HL-60/S4 treated with phorbol 12-myristate 13-acetate at 8.2 ng/mL for 4 days and 3 days (cell line): ENCODE measurements around the gene ZBTB18.
"Not testable (repeated sequence)": the region's sequence is repeated elsewhere in the genome, so short reads cannot be mapped to it uniquely, and the experiment has no call there.

Experiments used
- in situ Hi-C: fragments of 300-500 bp; cut with MboI; formaldehyde crosslinking; loops from 2 replicates; pipeline ENCODE4 v1.15.0; 2022; ENCODE audit warnings: low sequenced_read_pairs

The ZBTB18 gene

GRCh38 chr1:244037252-244037651, 13.8 kb upstream of the ZBTB18 start:
- in situ Hi-C loops = no loop called here

DNA sequence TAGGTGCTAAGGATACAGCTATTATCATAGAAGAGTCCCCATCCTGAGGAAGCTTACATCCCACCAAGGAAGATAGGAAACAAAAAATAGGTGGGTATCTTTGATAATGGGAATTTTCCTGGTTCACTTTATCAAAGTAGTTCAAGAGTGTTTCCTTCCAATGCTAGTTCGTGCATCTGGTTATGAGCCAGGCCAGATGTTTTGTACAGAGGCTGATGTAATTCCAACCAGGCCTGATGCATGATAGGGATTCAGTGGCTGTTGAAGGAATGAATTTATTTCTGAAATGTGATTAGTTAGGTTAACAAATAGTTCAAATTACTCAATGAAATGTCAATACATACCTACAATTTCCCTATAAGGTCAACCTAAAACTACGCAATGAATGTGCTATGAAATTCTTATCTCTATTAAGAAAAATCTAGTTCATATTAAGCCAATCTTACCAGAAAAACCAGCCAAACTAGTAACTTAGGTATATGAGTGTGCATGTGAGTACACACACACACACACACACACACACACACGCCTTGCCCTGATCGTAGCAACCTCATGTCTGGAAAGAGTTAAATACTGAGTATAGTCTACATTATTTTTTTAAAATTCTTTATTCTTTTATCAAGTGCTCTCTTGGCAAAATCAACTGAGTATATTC, 9.5 kb upstream of the ZBTB18 start:
- in situ Hi-C loops = no loop called here

DNA sequence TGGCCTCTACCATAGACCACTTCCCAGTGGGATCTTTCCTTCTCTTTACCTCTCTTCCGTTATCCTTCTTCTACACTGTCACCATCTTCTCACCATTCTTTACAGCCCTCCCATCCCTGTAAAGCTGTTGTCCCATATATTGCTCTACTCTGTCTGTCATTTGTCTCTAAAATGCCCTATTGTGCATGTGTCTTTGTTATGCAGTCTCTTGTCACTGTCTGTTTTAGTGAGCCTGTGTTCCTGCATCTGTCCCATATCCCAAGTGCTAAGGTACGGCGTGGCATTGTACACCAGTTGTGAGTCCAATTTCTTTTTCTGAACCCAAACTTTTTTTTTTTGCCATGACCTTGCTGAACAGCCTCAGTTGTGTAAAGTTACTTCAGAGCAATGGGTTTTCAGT, 8.8 kb upstream of the ZBTB18 start:
- in situ Hi-C loops = no loop called here

- in situ Hi-C loops = no loop called here
These were observed 6.7 kb upstream of the ZBTB18 start for GRCh38 chr1:244044423-244044822.

- in situ Hi-C loops = not testable (repeated sequence)
These were observed 4.8 kb upstream of the ZBTB18 start for GRCh38 chr1:244046254-244046653.

GRCh38 chr1:244046907-244047611, 4.0 kb upstream of the ZBTB18 start:
- in situ Hi-C loops = no loop called here

DNA sequence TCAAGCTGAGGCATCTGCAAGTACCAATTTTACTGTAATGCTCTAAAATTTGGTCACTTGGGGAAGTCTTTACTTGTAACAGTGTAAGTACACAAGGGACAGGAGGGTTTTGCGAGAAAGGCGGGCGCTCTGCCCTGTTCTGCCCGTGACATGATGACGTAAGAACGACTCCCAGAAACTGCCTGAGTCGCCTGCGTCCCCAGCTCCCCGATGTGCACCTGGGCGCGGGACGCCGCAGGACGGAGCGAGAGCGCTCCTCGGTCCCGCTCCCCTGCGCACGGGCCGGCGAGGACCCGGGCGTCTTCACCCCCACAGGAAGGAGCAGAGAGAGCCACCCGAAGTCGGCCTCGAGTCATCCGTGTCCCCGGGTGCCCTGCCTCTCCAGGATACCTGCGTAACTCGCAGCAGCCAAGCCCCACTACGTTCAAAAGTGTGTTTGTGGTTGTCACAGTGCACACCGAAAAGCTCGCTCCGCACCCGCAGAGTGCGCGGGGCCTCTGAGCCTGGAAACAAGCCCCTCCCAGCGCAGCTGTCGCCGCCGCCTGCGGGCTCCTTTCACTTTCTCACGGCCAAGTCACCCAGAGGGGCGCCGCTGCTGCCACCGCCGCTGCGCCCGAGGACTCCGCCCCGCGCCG, 3.3 kb upstream of the ZBTB18 start:
- in situ Hi-C loops = no loop called here

- in situ Hi-C loops = no loop called here
These were observed 2.6 kb upstream of the ZBTB18 start for GRCh38 chr1:244048256-244049161.

- in situ Hi-C loops = loop anchor here (25.0 kb wide), 1 partner anchor 213 kb away; no protein-coding TSS in a partner anchor
These were observed 1.7 kb upstream of the ZBTB18 start for GRCh38 chr1:244049162-244050013.

- in situ Hi-C loops = loop anchor here (25.0 kb wide), 1 partner anchor 212 kb away; no protein-coding TSS in a partner anchor
These were observed 859 bp upstream of the ZBTB18 start for GRCh38 chr1:244050014-244050834.

DNA sequence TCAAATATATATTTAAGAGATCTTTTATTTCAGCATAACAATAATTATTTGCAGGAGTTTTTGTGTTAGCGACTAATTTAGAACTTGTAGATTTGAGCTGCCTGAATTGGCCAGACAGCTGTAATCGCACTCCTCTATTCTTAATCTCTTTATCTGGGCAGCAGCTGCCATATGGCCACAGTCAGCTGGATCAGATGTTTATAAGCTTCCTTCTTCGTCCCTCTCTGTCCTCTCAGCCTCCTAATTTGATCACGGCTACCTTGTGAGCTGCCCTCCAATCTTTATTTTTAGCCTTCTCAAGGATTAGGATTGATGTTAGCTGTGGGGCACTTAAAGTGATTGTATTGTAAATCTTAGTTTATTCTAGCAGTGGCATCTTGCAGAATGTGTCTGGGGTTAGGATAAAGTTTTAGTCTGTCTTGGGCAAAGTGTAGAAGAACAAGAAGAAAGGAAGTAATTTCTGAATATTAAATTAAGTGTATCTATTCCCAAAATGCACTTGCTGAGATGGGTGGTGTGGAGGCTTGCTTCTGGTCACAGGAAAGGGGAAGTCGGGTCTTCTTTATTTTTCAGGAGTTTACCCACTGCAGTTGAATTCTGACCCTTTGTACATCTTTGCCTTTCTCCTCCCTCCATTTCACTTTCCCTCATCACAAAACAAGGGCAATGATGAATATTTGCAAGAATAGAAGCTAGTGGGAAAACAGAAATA, 1.1 kb downstream of the ZBTB18 start:
- in situ Hi-C loops = loop anchor here (25.0 kb wide), 1 partner anchor 210 kb away; no protein-coding TSS in a partner anchor

DNA sequence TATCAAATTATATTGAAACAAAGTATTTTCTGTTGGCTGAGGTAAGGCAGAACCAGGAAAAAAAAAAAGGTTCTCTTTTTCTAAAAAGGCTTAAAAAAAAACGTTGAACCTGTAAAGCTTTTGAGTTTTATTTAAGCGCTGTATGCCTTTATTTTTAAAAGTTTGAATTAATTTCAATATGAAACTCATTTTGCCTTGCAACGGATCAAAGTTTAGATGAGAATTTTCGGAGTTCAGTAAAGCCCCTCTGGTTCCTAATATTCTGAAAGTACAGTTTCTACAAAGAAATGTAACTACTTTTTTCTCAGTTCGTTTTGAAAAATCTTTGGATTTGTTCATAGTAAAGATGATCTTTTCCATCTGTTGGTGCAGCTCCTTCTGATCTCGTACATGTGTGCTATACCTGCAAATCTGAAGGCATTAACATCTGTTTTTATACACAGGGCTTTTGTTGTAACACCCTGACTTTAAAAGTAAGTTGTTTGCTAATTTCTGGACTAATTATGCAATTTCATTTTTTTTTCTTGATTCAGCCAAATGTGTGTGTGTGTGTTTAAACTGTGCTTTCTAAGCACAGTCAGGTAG, 1.7 kb downstream of the ZBTB18 start:
- in situ Hi-C loops = loop anchor here (25.0 kb wide), 1 partner anchor 209 kb away; no protein-coding TSS in a partner anchor

- in situ Hi-C loops = loop anchor here (25.0 kb wide), 1 partner anchor 208 kb away; no protein-coding TSS in a partner anchor
These were observed 2.7 kb downstream of the ZBTB18 start for GRCh38 chr1:244053831-244054230.

DNA sequence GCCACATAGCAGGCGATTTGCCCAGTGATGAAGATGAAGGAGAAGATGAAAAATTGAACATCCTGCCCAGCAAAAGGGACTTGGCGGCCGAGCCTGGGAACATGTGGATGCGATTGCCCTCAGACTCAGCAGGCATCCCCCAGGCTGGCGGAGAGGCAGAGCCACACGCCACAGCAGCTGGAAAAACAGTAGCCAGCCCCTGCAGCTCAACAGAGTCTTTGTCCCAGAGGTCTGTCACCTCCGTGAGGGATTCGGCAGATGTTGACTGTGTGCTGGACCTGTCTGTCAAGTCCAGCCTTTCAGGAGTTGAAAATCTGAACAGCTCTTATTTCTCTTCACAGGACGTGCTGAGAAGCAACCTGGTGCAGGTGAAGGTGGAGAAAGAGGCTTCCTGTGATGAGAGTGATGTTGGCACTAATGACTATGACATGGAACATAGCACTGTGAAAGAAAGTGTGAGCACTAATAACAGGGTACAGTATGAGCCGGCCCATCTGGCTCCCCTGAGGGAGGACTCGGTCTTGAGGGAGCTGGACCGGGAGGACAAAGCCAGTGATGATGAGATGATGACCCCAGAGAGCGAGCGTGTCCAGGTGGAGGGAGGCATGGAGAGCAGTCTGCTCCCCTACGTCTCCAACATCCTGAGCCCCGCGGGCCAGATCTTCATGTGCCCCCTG, 3.3 kb downstream of the ZBTB18 start:
- in situ Hi-C loops = loop anchor here (25.0 kb wide), 1 partner anchor 208 kb away; no protein-coding TSS in a partner anchor

GRCh38 chr1:244054924-244055263, 3.8 kb downstream of the ZBTB18 start:
- in situ Hi-C loops = loop anchor here (25.0 kb wide), 1 partner anchor 207 kb away; no protein-coding TSS in a partner anchor

DNA sequence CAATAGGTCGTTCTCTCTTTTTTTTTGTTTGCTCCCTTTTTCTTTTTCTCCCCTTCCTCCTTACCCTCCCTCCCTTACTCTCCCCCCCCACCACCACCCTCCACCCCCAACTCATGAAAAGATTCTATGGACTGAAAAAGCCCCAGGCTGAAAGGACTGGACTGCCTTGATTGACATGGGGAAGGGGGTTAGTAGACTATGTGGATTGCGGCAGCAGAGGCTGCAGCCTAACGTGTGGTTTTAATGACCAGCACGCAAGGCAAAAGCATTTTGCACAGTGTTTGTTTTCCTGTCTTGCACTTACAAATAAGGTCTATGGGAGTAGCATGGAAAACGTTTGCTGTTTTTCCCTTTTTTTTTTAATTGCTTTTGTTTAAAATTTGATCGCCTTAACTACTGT, 5.5 kb downstream of the ZBTB18 start:
- in situ Hi-C loops = loop anchor here (25.0 kb wide), 1 partner anchor 206 kb away; no protein-coding TSS in a partner anchor
